ENCODE measurements around the gene KLF13.
A peak's percentile ranks its signal among the peaks of the same experiment; 100 is the strongest.

KLF13 gene

GRCh38 chr15:31405200-31405920, 78.7 kb downstream of the KLF13 start:
- peak; percentile 33 to 42 for DNase-seq

GRCh38 chr15:31407376-31407775, 80.7 kb downstream of the KLF13 start:
- DNase-seq, result no peak

- peak in 1 of 2 experiments; percentile 21 for DNase-seq
These were observed 81.2 kb downstream of the KLF13 start for GRCh38 chr15:31407851-31408250.

DNA sequence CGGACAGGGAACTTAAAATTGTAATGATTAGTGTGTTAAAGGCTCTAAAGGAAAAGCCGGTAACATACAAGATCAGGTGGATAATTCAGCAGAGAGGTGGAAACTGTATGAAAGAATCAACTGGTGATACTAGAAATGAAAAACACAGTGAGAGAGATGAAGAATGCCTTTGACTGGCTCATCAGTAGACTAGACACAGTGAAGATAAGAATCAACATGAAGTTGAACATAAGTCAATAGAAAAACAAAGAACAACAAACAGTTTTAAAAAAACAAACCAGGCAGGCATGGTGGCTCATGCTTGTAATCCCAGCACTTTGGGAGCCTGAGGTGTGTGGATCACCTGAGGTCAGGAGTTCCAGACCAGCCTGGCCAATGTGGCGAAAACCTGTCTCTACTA, 82.1 kb downstream of the KLF13 start:
- DNase-seq, result no peak

GRCh38 chr15:31409171-31409570, 82.5 kb downstream of the KLF13 start:
- DNase-seq, result no peak

DNA sequence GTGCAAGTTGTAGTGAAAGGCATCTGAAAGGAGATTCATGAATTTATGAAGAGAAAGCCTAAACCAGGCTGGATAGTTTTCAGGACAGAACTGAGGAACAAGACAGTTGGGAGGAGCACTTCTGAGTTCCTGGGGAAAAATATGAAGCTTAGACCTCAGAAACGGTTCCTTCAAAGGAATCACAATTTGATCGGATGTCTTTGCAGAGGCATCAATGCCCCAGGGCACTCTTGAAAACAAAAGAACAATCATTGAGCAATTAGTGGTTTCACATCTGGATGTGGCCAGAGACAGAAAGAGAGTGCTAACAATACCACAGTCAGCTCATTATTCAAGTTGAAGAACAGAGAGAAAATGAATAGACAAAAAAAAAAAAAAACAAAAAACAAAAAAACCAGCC, 86.2 kb downstream of the KLF13 start:
- peak; percentile 75 to 86 for DNase-seq

GRCh38 chr15:31415201-31415600, 88.6 kb downstream of the KLF13 start:
- no peak for DNase-seq

DNA sequence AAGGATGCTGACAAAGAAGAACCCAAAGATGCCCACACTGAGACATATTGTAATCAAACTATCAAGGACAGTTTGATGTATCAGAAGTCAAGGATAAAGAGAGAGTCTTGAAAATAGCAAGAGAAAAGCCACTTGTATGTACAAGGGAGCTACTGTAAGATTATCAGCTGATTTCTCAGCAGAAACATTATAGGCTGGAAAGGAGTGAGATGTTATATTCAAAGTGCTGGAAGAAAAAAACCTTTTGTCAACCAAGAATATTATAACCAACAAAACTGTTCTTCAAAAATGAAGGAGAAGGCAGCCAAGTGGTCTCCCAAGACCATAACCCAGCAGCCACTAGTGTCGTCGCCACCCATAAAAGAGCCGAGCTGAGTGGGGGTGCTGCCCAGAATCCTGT, 93.2 kb downstream of the KLF13 start:
- DNase-seq, result no peak

- DNase-seq, result peak; percentile 12 to 13
These were observed 100.8 kb downstream of the KLF13 start for GRCh38 chr15:31427411-31427810.

Data from AML-193 (cell line).